ENCODE data around the gene RXRB. TPM values are rescaled to one million over a fixed set of nuclear protein-coding genes. Genes with fewer than 3 reads are reported as not detected.

RXRB gene
- total RNA-seq, 2 donors from 2014 or later: 24.8 to 27.2 TPM

GRCh38 chr6:33193619-33194018 is 6.8 kb downstream of the RXRB start:
- peaks cover 37% of the 10 kb centered on the region for H3K27me3 Mint-ChIP-seq (ENCODE audit: insufficient read depth)
- 77% methylated on average over 6 of the region's 6 CpGs; no CpG with 5 or more reads in 1 of the 2 experiments for WGBS, 2 experiments (ENCODE audit: insufficient coverage in 1 of 2, insufficient read length in 1 of 2)
- Histone ChIP-seq H3K27me3 (ENCODE audit: control insufficient read depth, insufficient read depth, low read length, poor library complexity, severe bottlenecking) (peaks cover 38% of the 10 kb centered on the region), H3K4me3 (ENCODE audit: low read length) (no peak overlapping the region), H3K9ac (ENCODE audit: extremely low read depth, low read length, poor library complexity, severe bottlenecking) (no peak overlapping the region), H3K4me1 (ENCODE audit: control insufficient read depth, insufficient read depth, low read length) (peaks cover 4% of the 10 kb centered on the region), H3K9me3 (ENCODE audit: control insufficient read depth, low read length) (no peaks in the 10 kb centered on the region), H3K36me3 (ENCODE audit: control insufficient read depth, insufficient read depth, low read length) (peaks cover 28% of the 10 kb centered on the region), H3K27ac (ENCODE audit: low read depth, low read length) (no peak overlapping the region)
- H3K27ac Mint-ChIP-seq: no peak overlapping the region
- H3K4me1 Mint-ChIP-seq: peaks cover 11% of the 10 kb centered on the region
- peak overlapping the region; percentile 61 for H3K4me3 Mint-ChIP-seq
- no peak for TF ChIP-seq CTCF (conservative IDR thresholded peaks at IDR 0.05)
- DNase-seq: peak; percentile 56
- no peaks in the 10 kb centered on the region for H3K9me3 Mint-ChIP-seq
- H3K36me3 Mint-ChIP-seq (ENCODE audit: low read depth): peaks cover 30% of the 10 kb centered on the region

- Histone ChIP-seq H3K9ac (ENCODE audit: extremely low read depth, low read length, poor library complexity, severe bottlenecking) (no peak overlapping the region), H3K4me1 (ENCODE audit: control insufficient read depth, insufficient read depth, low read length) (peaks cover 4% of the 10 kb centered on the region), H3K27me3 (ENCODE audit: control insufficient read depth, insufficient read depth, low read length, poor library complexity, severe bottlenecking) (peaks cover 45% of the 10 kb centered on the region), H3K9me3 (ENCODE audit: control insufficient read depth, low read length) (no peaks in the 10 kb centered on the region), H3K4me3 (ENCODE audit: low read length) (peak overlapping the region; percentile 72), H3K27ac (ENCODE audit: low read depth, low read length) (no peak overlapping the region), H3K36me3 (ENCODE audit: control insufficient read depth, insufficient read depth, low read length) (peaks cover 28% of the 10 kb centered on the region)
- H3K27ac Mint-ChIP-seq: no peak overlapping the region
- peaks cover 42% of the 10 kb centered on the region for H3K27me3 Mint-ChIP-seq (ENCODE audit: insufficient read depth)
- H3K9me3 Mint-ChIP-seq: no peaks in the 10 kb centered on the region
- no peak for TF ChIP-seq CTCF (conservative IDR thresholded peaks at IDR 0.05)
- DNase-seq: peak; percentile 67
- peak overlapping the region; percentile 61 for H3K4me3 Mint-ChIP-seq
- WGBS, 2 experiments (ENCODE audit: insufficient coverage in 1 of 2, insufficient read length in 1 of 2): 6 to 12% methylated on average over 7 to 64 of the region's 72 CpGs
- H3K4me1 Mint-ChIP-seq: peaks cover 11% of the 10 kb centered on the region
- H3K36me3 Mint-ChIP-seq (ENCODE audit: low read depth): peaks cover 30% of the 10 kb centered on the region
These were observed 7.5 kb downstream of the RXRB start for GRCh38 chr6:33192671-33193602.

GRCh38 chr6:33192105-33192646 is 8.3 kb downstream of the RXRB start, which contains the start of gene COL11A2:
COL11A2 (minus strand) TSS chr6:33192467; CDS start chr6:33192240, 227 bp downstream.
- 22 to 60% methylated on average over 1 to 32 of the region's 35 CpGs for WGBS, 2 experiments (ENCODE audit: insufficient coverage in 1 of 2, insufficient read length in 1 of 2)
- no peak for TF ChIP-seq CTCF (conservative IDR thresholded peaks at IDR 0.05)
- Histone ChIP-seq H3K36me3 (ENCODE audit: control insufficient read depth, insufficient read depth, low read length) (peaks cover 28% of the 10 kb centered on the region), H3K9ac (ENCODE audit: extremely low read depth, low read length, poor library complexity, severe bottlenecking) (no peak within 1 kb of the TSS), H3K27ac (ENCODE audit: low read depth, low read length) (no peak within 1 kb of the TSS), H3K9me3 (ENCODE audit: control insufficient read depth, low read length) (no peaks in the 10 kb centered on the region), H3K27me3 (ENCODE audit: control insufficient read depth, insufficient read depth, low read length, poor library complexity, severe bottlenecking) (peaks cover 50% of the 10 kb centered on the region), H3K4me1 (ENCODE audit: control insufficient read depth, insufficient read depth, low read length) (peaks cover 4% of the 10 kb centered on the region), H3K4me3 (ENCODE audit: low read length) (peak within 1 kb of the TSS; percentile 72)
- peak within 1 kb of the TSS; percentile 61 for H3K4me3 Mint-ChIP-seq
- peak; percentile 71 for DNase-seq
- H3K36me3 Mint-ChIP-seq (ENCODE audit: low read depth): peaks cover 30% of the 10 kb centered on the region
- H3K27ac Mint-ChIP-seq: no peak within 1 kb of the TSS
- no peaks in the 10 kb centered on the region for H3K9me3 Mint-ChIP-seq
- H3K4me1 Mint-ChIP-seq: peaks cover 11% of the 10 kb centered on the region
- H3K27me3 Mint-ChIP-seq (ENCODE audit: insufficient read depth): peaks cover 50% of the 10 kb centered on the region
